Measurements from ENCODE around the gene KCNAB2. TPM values are rescaled to one million over a fixed set of nuclear protein-coding genes. Genes with fewer than 3 reads are reported as not detected.
"Not testable (repeated sequence)": the region's sequence is repeated elsewhere in the genome, so short reads cannot be mapped to it uniquely, and the experiment has no call there.

Gene KCNAB2
- total RNA-seq, 2 donors from 2014 or later, result 2.0 to 5.5 TPM

DNA sequence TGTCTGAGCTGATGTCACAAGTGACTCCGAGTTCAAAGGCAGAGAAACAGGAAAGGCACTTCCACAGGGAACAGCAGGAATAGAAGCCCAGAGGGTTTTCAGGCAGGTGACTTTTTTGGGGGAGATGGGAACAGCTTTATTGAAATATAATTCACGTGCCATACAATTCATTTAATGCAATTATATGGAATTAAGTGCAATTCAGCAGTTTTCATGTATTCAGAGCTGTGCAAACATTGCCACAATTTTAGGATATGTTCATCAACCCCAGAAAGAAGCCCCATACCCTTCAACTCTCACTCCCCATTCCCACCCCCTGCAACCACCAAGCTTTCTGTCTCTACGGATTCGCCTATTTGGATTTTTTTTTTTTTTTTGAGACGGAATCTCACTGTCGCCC is 17.0 kb downstream of the KCNAB2 start:
- no peak overlapping the region for H3K27ac ChIP-seq
- intact Hi-C loops (cut with DNase I), result no loop called here
- TF ChIP-seq POLR2AphosphoS5 (IDR thresholded peaks at IDR 0.05) (no peak), POLR2A (IDR thresholded peaks at IDR 0.05) (no peak)
- TF ChIP-seq, protein P1, sequence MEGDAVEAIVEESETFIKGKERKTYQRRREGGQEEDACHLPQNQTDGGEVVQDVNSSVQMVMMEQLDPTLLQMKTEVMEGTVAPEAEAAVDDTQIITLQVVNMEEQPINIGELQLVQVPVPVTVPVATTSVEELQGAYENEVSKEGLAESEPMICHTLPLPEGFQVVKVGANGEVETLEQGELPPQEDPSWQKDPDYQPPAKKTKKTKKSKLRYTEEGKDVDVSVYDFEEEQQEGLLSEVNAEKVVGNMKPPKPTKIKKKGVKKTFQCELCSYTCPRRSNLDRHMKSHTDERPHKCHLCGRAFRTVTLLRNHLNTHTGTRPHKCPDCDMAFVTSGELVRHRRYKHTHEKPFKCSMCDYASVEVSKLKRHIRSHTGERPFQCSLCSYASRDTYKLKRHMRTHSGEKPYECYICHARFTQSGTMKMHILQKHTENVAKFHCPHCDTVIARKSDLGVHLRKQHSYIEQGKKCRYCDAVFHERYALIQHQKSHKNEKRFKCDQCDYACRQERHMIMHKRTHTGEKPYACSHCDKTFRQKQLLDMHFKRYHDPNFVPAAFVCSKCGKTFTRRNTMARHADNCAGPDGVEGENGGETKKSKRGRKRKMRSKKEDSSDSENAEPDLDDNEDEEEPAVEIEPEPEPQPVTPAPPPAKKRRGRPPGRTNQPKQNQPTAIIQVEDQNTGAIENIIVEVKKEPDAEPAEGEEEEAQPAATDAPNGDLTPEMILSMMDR (IDR thresholded peaks at IDR 0.05), result no peak
- H3K4me3 ChIP-seq, result no peak overlapping the region
- no peaks in the 10 kb centered on the region for H3K36me3 ChIP-seq
- H3K4me1 ChIP-seq (replicated peaks), result no peaks in the 10 kb centered on the region
- 93% methylated on average over 6 of the region's 6 CpGs for WGBS
- no peaks in the 10 kb centered on the region for H3K27me3 ChIP-seq (replicated peaks; ENCODE audit: insufficient read depth)
- no peak for DNase-seq (ENCODE audit: low spot score)
- no peaks in the 10 kb centered on the region for H3K9me3 ChIP-seq

- 80% methylated on average over 7 of the region's 7 CpGs for WGBS
- intact Hi-C loops (cut with DNase I); H3K27me3 ChIP-seq (replicated peaks; ENCODE audit: insufficient read depth); DNase-seq (ENCODE audit: low spot score); H3K4me1 ChIP-seq (replicated peaks); H3K36me3 ChIP-seq; H3K9me3 ChIP-seq; H3K4me3 ChIP-seq; H3K27ac ChIP-seq: not testable (repeated sequence)
Measured at GRCh38 chr1:6063532-6064053, 17.9 kb downstream of the KCNAB2 start.

DNA sequence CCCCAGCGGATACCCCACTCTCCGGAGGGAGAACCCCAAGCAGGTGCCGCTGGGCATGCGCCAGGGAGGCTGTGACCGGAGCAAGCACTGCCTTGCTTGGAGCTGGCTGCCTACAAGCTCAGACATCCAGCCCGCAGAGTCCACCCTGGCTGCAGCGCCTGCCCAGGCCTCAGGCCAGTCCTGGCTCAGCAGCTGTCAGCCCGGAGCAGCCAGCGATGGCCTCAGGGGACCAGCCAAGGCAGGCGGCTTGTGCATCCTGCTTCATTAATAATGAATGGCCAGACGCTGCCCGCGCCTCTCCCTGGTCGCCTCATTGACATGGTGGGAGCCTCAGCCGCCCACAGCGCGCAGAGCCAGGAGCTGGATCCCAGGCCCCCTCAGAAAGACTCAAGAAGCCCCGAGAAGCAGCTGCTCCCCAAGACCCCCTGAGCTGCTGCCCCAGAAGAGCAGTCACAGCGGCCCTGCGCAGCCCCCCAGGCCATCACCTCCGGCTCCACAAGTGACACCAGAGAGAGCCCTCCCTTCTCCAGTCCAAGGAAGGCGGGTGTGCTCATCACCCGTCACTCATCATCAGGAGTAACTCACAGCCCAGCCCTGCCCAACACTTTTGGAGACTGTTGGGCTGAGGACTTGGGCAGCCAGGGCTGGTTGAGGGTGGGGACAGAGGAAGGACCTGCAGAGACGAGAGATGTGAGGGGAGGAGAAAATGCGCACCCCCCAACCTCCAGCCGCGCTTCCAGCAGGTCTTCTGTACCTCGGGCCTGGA is 19.6 kb downstream of the KCNAB2 start:
- DNase-seq (ENCODE audit: low spot score), result no peak
- Histone ChIP-seq H3K36me3 (no peaks in the 10 kb centered on the region), H3K4me3 (no peak overlapping the region), H3K27ac (no peak overlapping the region), H3K4me1 (replicated peaks) (no peaks in the 10 kb centered on the region), H3K27me3 (replicated peaks; ENCODE audit: insufficient read depth) (no peaks in the 10 kb centered on the region), H3K9me3 (no peaks in the 10 kb centered on the region)
- TF ChIP-seq POLR2AphosphoS5 (IDR thresholded peaks at IDR 0.05) (no peak), POLR2A (IDR thresholded peaks at IDR 0.05) (no peak)
- TF ChIP-seq, protein P1 (IDR thresholded peaks at IDR 0.05), result no peak
- intact Hi-C loops (cut with DNase I), result no loop called here
- WGBS, result 82% methylated on average over 26 of the region's 28 CpGs

DNA sequence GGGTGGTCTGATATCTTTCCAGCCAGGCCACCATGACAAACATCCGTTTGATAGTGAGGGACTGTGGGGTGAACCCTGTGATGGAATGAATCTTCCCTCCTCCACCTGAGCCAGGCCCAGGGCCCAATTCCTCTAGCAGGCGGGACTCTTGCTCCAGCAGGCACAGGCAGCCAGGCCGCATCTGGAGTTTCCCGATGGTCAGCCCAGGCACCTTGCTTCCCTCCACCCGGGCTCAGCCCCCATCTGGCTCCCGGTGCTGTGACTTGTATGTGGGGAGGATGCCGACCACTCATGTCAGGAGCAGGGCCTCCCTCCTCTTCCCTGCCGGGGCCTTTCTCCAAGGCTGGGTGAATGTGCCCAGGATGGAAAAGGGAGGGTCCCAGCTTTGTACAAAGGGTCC is 21.0 kb downstream of the KCNAB2 start:
- H3K9me3 ChIP-seq, result no peaks in the 10 kb centered on the region
- H3K36me3 ChIP-seq, result no peaks in the 10 kb centered on the region
- intact Hi-C loops (cut with DNase I), result no loop called here
- no peak overlapping the region for H3K27ac ChIP-seq
- no peak overlapping the region for H3K4me3 ChIP-seq
- no peaks in the 10 kb centered on the region for H3K27me3 ChIP-seq (replicated peaks; ENCODE audit: insufficient read depth)
- DNase-seq (ENCODE audit: low spot score), result no peak
- 98% methylated on average over 7 of the region's 8 CpGs for WGBS
- TF ChIP-seq POLR2A (IDR thresholded peaks at IDR 0.05) (no peak), POLR2AphosphoS5 (IDR thresholded peaks at IDR 0.05) (no peak)
- TF ChIP-seq, protein P1 (IDR thresholded peaks at IDR 0.05), result no peak
- H3K4me1 ChIP-seq (replicated peaks), result no peaks in the 10 kb centered on the region

DNA sequence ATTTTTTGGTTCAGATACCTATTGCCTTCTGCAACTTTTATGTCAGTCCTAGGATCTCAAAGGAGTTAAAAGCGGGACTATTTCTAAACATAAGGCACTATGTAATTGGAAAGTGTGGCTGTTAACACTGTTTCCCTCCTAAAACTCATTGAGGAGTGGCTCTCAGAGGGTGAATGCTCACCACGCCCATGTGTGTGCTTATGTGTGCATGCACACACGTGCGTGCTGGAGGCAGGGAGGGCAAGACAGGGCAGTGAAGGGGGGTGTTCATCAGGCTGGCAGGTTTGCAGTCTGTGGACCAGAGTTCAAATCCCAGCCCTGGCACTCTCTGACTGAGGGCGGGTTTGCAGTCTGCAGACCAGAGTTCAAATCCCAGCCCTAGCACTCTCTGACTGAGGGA is 22.4 kb downstream of the KCNAB2 start:
- Histone ChIP-seq H3K9me3 (no peaks in the 10 kb centered on the region), H3K27me3 (replicated peaks; ENCODE audit: insufficient read depth) (peaks cover 3% of the 10 kb centered on the region), H3K4me1 (replicated peaks) (no peaks in the 10 kb centered on the region), H3K27ac (no peak overlapping the region), H3K4me3 (no peak overlapping the region), H3K36me3 (no peaks in the 10 kb centered on the region)
- intact Hi-C loops (cut with DNase I), result no loop called here
- TF ChIP-seq POLR2AphosphoS5 (IDR thresholded peaks at IDR 0.05) (no peak), POLR2A (IDR thresholded peaks at IDR 0.05) (no peak)
- TF ChIP-seq, protein P1 (IDR thresholded peaks at IDR 0.05), result no peak
- WGBS, result 86% methylated on average over 5 of the region's 5 CpGs
- DNase-seq (ENCODE audit: low spot score), result no peak

Measured in prostate gland (tissue), 2 donors.